GM19239 (cell line): ENCODE data around the gene KCNH8.
"Not testable (repeated sequence)": the region's sequence is repeated elsewhere in the genome, so short reads cannot be mapped to it uniquely, and the experiment has no call there.

Experiments
- DNase-seq: peaks from one replicate; pipeline ENCODE4 v3.0.0; 2011; ENCODE audit warnings: low spot score; ENCODE audit not compliant: insufficient read length
- FAIRE-seq: peaks from 2 replicates; lab custom pipeline; 2011; peaks lifted over from hg19 to GRCh38; lab: Jason Lieb, UNC

KCNH8 gene

GRCh38 chr3:19233882-19234784, 85.8 kb downstream of the KCNH8 start:
- not testable (repeated sequence) for FAIRE-seq, DNase-seq

DNA sequence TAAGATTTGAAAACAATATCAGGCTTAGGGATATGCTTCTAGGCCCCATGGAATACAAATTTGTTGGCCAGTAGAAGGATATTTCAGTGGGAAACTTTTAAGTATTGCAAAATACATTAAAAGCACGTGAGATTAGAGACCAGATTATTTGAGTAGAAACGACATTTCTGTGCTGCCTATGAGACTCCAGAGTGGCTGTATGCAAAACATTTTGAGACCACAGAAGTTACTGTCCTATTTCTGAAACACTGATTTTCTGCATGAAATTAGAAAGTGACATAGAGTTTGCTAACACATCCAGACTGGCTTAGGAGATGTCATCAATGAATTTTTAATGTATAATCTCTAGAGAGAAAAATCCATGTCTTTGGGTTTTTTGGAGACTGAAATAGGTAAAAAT, 99.8 kb downstream of the KCNH8 start:
- DNase-seq (no peak), FAIRE-seq (no peak)

GRCh38 chr3:19248767-19249166, 100.5 kb downstream of the KCNH8 start:
- FAIRE-seq = no peak
- DNase-seq = no peak

DNA sequence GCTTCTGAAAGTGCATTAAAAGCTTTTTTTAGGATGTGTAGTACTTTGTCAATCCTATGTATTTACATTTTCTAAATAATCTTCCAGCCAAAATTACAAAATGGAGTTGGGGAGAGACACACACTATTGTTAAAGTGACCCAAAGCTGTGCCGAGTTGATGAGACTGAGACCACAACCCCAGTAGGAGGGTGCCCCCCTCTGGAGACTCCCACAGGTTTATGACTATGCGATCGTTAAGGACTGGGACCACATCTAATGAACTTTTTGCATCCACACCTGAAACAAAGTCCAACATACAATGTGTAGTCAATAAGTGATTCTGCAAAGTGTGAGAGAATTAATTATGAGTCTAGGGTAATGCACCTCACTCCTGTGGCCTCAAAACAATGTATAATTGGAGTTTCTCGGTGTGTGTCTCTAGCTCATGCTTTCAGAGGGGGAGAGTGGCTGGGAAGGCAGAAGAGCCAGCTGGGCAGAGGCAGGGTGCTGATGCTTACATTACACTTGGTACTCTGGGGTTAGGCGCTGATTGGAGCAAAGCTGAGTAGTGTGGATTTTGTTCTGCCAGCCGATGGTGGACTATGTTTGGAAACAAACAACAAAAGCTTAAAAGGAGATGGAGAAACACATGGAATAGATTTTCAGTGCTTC, 102.8 kb downstream of the KCNH8 start:
- FAIRE-seq = no peak
- DNase-seq = no peak

DNA sequence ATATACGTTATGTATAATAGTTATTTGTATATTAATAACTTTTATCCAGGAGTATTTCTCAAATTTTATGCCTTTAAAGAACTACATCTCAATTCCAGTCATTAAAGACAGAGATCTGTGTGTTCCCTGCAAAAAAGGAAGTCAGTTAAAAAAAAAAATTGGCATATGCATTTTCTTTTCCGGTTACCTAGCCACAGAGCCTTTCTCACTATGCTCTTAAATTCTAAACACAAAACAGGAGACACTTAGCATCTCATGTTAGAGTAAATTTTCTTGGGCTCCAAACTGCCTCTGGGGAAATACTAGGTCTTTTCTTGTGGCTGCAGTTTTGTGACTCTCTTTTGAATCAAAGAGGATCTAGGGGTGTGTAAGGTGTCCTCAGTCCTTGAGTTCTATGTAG, 105.9 kb downstream of the KCNH8 start:
- DNase-seq (no peak), FAIRE-seq (no peak)

- DNase-seq (no peak), FAIRE-seq (no peak)
These were observed 106.6 kb downstream of the KCNH8 start for GRCh38 chr3:19254784-19255338.

GRCh38 chr3:19256313-19256712, 108.0 kb downstream of the KCNH8 start:
- DNase-seq (no peak), FAIRE-seq (no peak)

DNA sequence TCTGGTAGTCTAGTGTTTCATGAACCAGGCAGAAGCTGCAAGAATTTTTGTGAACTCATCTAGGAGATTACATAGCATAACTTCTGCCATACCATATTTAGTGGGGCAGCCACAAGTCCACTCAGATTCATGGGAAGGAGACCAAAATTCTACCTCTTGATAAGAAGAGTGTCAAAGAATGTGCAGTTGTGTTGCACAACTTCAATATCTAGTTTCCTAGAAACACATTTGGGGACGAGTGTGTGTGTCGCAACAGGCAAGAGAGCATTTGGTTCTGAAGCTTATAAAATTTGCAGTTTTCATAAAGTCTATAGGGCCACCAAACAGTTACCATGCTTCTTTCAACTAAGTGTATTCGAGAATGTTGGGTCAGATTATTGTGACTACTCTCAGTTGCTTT, 115.3 kb downstream of the KCNH8 start:
- DNase-seq (no peak), FAIRE-seq (no peak)

DNA sequence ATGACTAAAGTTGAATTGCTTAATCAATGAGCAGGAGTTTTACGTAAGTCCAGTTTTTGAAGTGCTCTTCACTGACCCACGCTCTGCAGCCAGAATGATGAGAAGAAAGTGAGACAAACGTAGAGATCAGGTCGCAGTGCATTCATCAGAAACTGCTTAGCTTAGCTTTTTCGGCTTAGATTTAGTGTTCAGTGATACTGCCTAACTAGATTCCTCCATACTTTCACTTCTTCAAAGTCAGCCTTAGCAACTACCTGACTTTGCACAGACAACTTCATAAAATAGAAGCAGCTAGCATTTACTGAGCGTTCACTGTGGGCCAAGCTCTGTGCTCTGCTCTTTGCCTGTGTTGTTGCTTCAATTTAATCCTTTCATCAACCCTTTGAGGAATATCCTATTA, 116.1 kb downstream of the KCNH8 start:
- no peak for DNase-seq
- FAIRE-seq = no peak

GRCh38 chr3:19267040-19267439, 118.7 kb downstream of the KCNH8 start:
- DNase-seq = no peak
- FAIRE-seq = no peak

DNA sequence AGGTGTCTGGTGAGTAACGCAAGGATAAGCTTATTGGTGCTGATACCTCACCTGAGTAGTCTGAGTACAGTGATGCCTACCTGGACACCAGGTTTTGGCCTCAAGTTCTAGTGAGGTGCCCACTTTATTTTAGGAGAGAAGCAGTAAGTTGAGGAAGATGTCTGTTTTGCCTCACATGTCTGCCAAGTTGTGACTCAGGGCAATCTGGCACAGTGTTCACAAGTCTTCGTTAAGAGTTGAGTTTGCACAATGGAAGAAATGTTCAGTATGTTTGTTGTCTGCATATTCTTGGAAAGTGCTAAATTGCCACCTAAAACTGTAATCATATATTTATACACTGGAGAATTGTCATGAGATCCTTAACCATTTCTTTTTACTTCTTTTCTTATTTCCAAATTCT, 122.2 kb downstream of the KCNH8 start:
- FAIRE-seq (no peak), DNase-seq (no peak)

GRCh38 chr3:19272296-19272695, 124.0 kb downstream of the KCNH8 start:
- DNase-seq = no peak
- no peak for FAIRE-seq

- no peak for DNase-seq
- no peak for FAIRE-seq
These were observed 124.8 kb downstream of the KCNH8 start for GRCh38 chr3:19273091-19273490.

GRCh38 chr3:19274576-19274975, 126.3 kb downstream of the KCNH8 start:
- FAIRE-seq (no peak), DNase-seq (no peak)

- no peak for DNase-seq
- no peak for FAIRE-seq
These were observed 136.7 kb downstream of the KCNH8 start for GRCh38 chr3:19284974-19285373.

DNA sequence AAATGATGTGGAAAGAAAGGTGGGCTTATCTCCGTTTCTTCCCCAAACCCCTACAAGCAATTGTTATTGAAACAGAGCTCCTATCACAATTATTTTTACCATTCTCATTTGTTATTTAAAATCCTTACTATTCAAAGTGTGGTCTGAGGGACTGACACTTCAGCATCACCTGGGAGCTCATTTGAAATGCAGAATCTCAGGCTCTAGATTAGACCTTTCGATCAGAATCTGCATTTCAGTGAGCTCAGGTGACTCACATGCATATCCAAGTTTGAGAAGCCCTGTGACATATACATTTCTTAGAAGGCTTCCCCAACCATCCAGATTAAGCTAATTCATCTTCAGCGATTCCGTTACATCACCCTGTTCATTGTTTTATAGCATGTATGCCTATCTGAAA, 145.0 kb downstream of the KCNH8 start:
- DNase-seq = no peak
- no peak for FAIRE-seq

GRCh38 chr3:19295208-19295607, 146.9 kb downstream of the KCNH8 start:
- no peak for FAIRE-seq

GRCh38 chr3:19331931-19332330, 183.6 kb downstream of the KCNH8 start:
- FAIRE-seq (no peak), DNase-seq (no peak)

More at GRCh38 chr3:19295208-19295607, 146.9 kb downstream of the KCNH8 start:
- DNase-seq = no peak

DNA sequence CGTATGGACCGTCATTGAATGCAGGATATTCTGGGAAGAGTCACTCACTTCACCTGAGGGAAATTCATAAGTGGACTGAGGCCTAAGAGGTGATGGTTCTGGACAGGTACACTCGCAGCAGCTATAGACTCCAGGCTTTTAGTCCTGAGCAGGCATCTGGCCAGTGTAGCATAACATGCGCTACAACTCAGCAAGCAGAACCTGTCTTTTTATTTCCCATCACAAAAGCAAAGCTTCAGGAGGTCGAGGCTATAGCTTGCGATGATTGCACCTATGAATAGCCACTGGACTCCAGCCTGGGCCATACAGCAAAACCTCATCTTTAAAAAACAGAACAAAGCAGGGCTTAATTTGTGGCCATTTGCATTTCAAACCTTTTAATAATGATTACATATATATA, 185.8 kb downstream of the KCNH8 start:
- FAIRE-seq (no peak), DNase-seq (no peak)

DNA sequence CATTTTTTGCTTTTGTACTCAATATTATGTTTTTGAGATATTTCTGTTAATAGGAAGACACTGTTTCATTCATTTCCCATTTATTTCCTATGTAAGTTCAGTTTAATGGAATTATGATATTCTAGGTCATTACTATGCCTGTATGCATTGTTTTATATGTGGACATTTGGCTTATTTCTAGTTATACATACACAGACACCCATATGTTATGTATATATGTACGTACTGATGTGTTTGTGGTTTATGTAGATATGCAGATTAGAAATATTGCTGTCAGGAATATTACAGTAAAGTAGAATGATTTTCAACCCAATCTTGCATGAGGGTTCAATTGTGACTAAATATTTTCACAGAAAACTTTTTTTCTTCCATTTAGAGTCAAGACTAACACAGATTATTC, 190.5 kb downstream of the KCNH8 start:
- no peak for FAIRE-seq

GRCh38 chr3:19342389-19342788, 194.1 kb downstream of the KCNH8 start:
- FAIRE-seq (no peak), DNase-seq (no peak)

More for the DNA sequence above, 190.5 kb downstream of the KCNH8 start:
- DNase-seq = no peak
